Adrenal gland (tissue), 12 donors: ENCODE measurements around the gene EPHA6. TPM values are rescaled to one million over a fixed set of nuclear protein-coding genes. Genes with fewer than 3 reads are reported as not detected.

Experiments
- DNase-seq, 7 donors: peaks; one replicate each; pipeline ENCODE4 v3.0.0-alpha.2; 2019 to 2020
- H3K27ac ChIP-seq, 5 donors: fragments of 200-600 bp; sonication (generic) in 4 of 5; 1 replicate in 3 of 5; 2 replicates in 2 of 5; pipeline versions ENCODE4 v1.5.1 to v1.8.0; 2016 to 2020; ENCODE audit warnings: mild to moderate bottlenecking in 1 of 5
- H3K27me3 ChIP-seq: fragments of 200-600 bp; 2 replicates; pipeline ENCODE4 v1.8.0; 2021
- H3K36me3 ChIP-seq, 2 donors: fragments of 200-600 bp; replicated peaks in 1 of 2; 1 replicate in 1 of 2; 2 replicates in 1 of 2; pipeline versions ENCODE4 v1.5.1 to v1.8.0; 2018 to 2022
- H3K4me1 ChIP-seq, 2 donors: fragments of 200-600 bp; replicated peaks in 1 of 2; 1 replicate in 1 of 2; 2 replicates in 1 of 2; pipeline versions ENCODE4 v1.5.1 to v1.8.0; 2018 to 2021
- H3K4me3 ChIP-seq, 4 donors: fragments of 200-600 bp; sonication (generic) in 3 of 4; one replicate each; pipeline ENCODE4 v1.5.1; 2016 to 2018
- H3K9me3 ChIP-seq, 3 donors: fragments of 200-600 bp; sonication (generic) in 1 of 3; replicated peaks in 1 of 3; 1 replicate in 2 of 3; 2 replicates in 1 of 3; pipeline versions ENCODE4 v1.5.1 to v1.8.0; 2016 to 2021
- POLR2A ChIP-seq, 2 donors: fragments of 450-650 bp; IDR thresholded peaks; one replicate each; pipeline ENCODE4 v1.6.1; 2017; ENCODE audit warnings: antibody characterized with exemption in 2 of 2, mild to moderate bottlenecking in 2 of 2, moderate library complexity in 1 of 2
- WGBS, 4 donors: extraction: QIAGEN DNeasy Blood & Tissue Kit in 2 of 4; methylation state at CpG; one replicate each; pipeline versions ENCODE4 v1.1.5 to v1.1.7; 2013 to 2017; 5-methylcytosine and 5-hydroxymethylcytosine counted together
- intact Hi-C, 2 donors: fragments of 100-400 bp; cut with DNase I; formaldehyde crosslinking; loops; one replicate each; pipeline versions ENCODE4 v1.14.1 to v1.15.0; 2022 to 2023
- polyA plus RNA-seq, 3 donors: library from polyadenylated mRNA; stranded (reverse); fragments of 200-250 nt in 2 of 3; fragments of 350-450 nt in 1 of 3; fragmentation: Illumina TruSeq in 1 of 3; extraction: RNeasy Lipid Tissue Mini Kit (QIAGEN cat#74804) in 1 of 3; gene quantifications; one replicate each; pipeline ENCODE4 v1.2.3, GENCODE V29; 2013 to 2014
- total RNA-seq, 9 donors: library from RNA; depleted of rRNA in 4 of 9; stranded (reverse); fragments of >200 nt in 4 of 9; fragments of 120-200 nt in 1 of 9; fragmentation: NEBNext Ultra II Directional in 1 of 9; extraction: Animal tissue kit (Norgen Biotek cat#: 25700) in 1 of 9; gene quantifications; one replicate each; pipeline versions ENCODE4 v1.1.0 to v1.2.4, GENCODE V29; 2013 to 2023
- TF ChIP-seq, protein P1 (sequence below), 6 experiments: fragments of 450-650 bp in 4 of 6; fragments of 200-600 bp in 2 of 6; sonication (generic) in 1 of 6; IDR thresholded peaks; 1 replicate in 5 of 6; 2 replicates in 1 of 6; pipeline versions ENCODE4 v1.5.1 to v1.8.0; 2016 to 2021; ENCODE audit warnings: antibody characterized with exemption in 6 of 6, mild to moderate bottlenecking in 2 of 6, moderate library complexity in 1 of 6
- donor health status: healthy with polysubstance abuse.
- donor health status: Bipolar disorder and iron deficiency.
- donor health status: DM: yes; HTN: yes; CAD: no.
- donor health status: DM: no; HTN: no; CAD: no.
- donor health status: DM: no; HTN: no; CAD: no.
- donor health status: DM: yes; HTN: yes; CAD: no.

EPHA6 gene
- total and polyA plus RNA-seq, 12 donors = 0.07 to 2.1 (median 0.07) TPM; not detected in 9

GRCh38 chr3:96991231-96991630 is 176.8 kb downstream of the EPHA6 start:
- H3K27ac ChIP-seq = no peak overlapping the region
- no peak for TF ChIP-seq POLR2A (IDR thresholded peaks at IDR 0.05)
- TF ChIP-seq, protein P1, sequence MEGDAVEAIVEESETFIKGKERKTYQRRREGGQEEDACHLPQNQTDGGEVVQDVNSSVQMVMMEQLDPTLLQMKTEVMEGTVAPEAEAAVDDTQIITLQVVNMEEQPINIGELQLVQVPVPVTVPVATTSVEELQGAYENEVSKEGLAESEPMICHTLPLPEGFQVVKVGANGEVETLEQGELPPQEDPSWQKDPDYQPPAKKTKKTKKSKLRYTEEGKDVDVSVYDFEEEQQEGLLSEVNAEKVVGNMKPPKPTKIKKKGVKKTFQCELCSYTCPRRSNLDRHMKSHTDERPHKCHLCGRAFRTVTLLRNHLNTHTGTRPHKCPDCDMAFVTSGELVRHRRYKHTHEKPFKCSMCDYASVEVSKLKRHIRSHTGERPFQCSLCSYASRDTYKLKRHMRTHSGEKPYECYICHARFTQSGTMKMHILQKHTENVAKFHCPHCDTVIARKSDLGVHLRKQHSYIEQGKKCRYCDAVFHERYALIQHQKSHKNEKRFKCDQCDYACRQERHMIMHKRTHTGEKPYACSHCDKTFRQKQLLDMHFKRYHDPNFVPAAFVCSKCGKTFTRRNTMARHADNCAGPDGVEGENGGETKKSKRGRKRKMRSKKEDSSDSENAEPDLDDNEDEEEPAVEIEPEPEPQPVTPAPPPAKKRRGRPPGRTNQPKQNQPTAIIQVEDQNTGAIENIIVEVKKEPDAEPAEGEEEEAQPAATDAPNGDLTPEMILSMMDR (IDR thresholded peaks at IDR 0.05) = no peak
- peaks cover 0 to 4% (median 0%) of the 10 kb centered on the region in 3 donors for H3K9me3 ChIP-seq
- H3K4me3 ChIP-seq = no peak overlapping the region
- WGBS, 4 donors = 63 to 80% (median 73%) methylated on average over 2 of the region's 2 CpGs
- DNase-seq = no peak
- no peaks in the 10 kb centered on the region for H3K4me1 ChIP-seq
- intact Hi-C loops = no loop called here
- no peaks in the 10 kb centered on the region for H3K36me3 ChIP-seq
- H3K27me3 ChIP-seq = no peaks in the 10 kb centered on the region

GRCh38 chr3:96991800-96992365 is 177.5 kb downstream of the EPHA6 start:
- no peaks in the 10 kb centered on the region for H3K27me3 ChIP-seq
- TF ChIP-seq POLR2A (IDR thresholded peaks at IDR 0.05) = no peak
- TF ChIP-seq, protein P1 (IDR thresholded peaks at IDR 0.05) = no peak
- H3K36me3 ChIP-seq = no peaks in the 10 kb centered on the region
- no peak overlapping the region for H3K27ac ChIP-seq
- 58 to 65% (median 62%) methylated on average over 4 of the region's 4 CpGs for WGBS, 4 donors
- no peaks in the 10 kb centered on the region for H3K4me1 ChIP-seq
- no peak for DNase-seq
- peaks cover 0 to 4% (median 0%) of the 10 kb centered on the region in 3 donors for H3K9me3 ChIP-seq
- intact Hi-C loops = no loop called here
- no peak overlapping the region for H3K4me3 ChIP-seq

DNA sequence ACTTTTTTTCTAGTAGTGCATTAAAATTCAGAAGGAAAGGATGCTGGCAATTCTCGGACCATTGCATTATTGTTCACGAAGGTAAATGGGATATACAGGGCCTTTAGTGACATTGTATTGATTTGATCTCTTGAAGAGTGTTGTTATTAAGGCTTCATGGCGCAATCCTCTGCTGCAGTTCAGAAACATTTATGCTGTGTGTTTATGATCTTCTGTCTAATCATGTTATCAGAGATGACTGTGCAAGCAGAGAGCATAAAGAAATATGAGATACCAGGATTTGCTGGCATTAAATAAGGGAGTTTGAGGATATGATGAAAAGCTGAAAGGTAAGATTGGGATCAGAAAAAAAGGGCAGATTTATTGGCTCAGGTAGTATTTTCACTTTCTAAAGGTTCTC is 180.6 kb downstream of the EPHA6 start:
- no peak for DNase-seq
- no peaks in the 10 kb centered on the region for H3K27me3 ChIP-seq
- H3K36me3 ChIP-seq = no peaks in the 10 kb centered on the region
- H3K9me3 ChIP-seq = no peaks in the 10 kb centered on the region
- no peaks in the 10 kb centered on the region for H3K4me1 ChIP-seq
- 67 to 92% (median 84%) methylated on average over 3 of the region's 3 CpGs for WGBS, 4 donors
- H3K27ac ChIP-seq = no peak overlapping the region
- TF ChIP-seq, protein P1 (IDR thresholded peaks at IDR 0.05) = no peak
- no peak for TF ChIP-seq POLR2A (IDR thresholded peaks at IDR 0.05)
- intact Hi-C loops = no loop called here
- no peak overlapping the region for H3K4me3 ChIP-seq

DNA sequence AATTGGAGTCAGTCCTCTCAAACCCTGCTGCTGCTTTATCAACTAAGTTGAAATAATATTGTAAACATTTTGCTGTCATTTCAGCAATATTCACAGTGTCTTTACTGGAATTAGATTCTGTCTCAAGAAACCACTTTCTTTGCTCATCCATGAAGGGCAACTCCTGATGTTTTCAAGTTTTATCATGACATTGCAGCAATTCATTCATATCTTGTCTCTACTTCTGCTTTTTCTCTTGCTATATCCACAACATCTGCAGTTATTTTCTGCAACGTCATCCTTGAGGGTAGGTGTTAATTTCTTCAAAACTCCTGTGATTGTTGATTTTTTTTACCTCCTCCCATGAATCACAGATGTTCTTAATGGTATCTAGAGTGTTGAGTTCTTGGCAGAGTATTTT is 181.6 kb downstream of the EPHA6 start:
- no peaks in the 10 kb centered on the region for H3K27me3 ChIP-seq
- intact Hi-C loops = no loop called here
- H3K4me3 ChIP-seq = no peak overlapping the region
- no peak overlapping the region for H3K27ac ChIP-seq
- TF ChIP-seq, protein P1 (IDR thresholded peaks at IDR 0.05) = no peak
- no peak for TF ChIP-seq POLR2A (IDR thresholded peaks at IDR 0.05)
- no peaks in the 10 kb centered on the region for H3K36me3 ChIP-seq
- no peaks in the 10 kb centered on the region for H3K9me3 ChIP-seq
- DNase-seq = no peak
- 36 to 40% (median 39%) methylated on average over 1 of the region's 1 CpG for WGBS, 4 donors
- H3K4me1 ChIP-seq = no peaks in the 10 kb centered on the region
